Right lobe of liver (tissue), 6 donors: Measurements from ENCODE around the gene MXRA7. TPM values are rescaled to one million over a fixed set of nuclear protein-coding genes. Genes with fewer than 3 reads are reported as not detected.

Experiments
- ATAC-seq, 4 donors: fragments of 200-7000 bp; cut with Tn5 transposase; one replicate each; pipeline ENCODE4 v1.9.1; 2020; ENCODE audit warnings: mild to moderate bottlenecking in 4 of 4, moderate library complexity in 4 of 4
- DNase-seq, 3 donors: peaks; one replicate each; pipeline ENCODE4 v3.0.0-alpha.2; 2020
- H3K27ac ChIP-seq, 3 donors: fragments of 200-600 bp; one replicate each; pipeline ENCODE4 v1.8.0; 2022
- H3K27me3 ChIP-seq, 2 donors: fragments of 200-600 bp; one replicate each; pipeline ENCODE4 v1.8.0; 2022
- H3K36me3 ChIP-seq, 4 donors: fragments of 200-600 bp; sonication (generic) in 1 of 4; one replicate each; pipeline versions ENCODE4 v1.5.1 to v1.8.0; 2017 to 2022; ENCODE audit warnings: control low read depth in 1 of 4
- H3K4me1 ChIP-seq, 4 donors: fragments of 200-600 bp; sonication (generic) in 1 of 4; one replicate each; pipeline versions ENCODE4 v1.5.1 to v1.8.0; 2017 to 2022; ENCODE audit warnings: control low read depth in 1 of 4
- H3K4me3 ChIP-seq, 3 donors: fragments of 200-600 bp; one replicate each; pipeline ENCODE4 v1.8.0; 2022
- H3K9me3 ChIP-seq, 4 donors: fragments of 200-600 bp; sonication (generic) in 1 of 4; one replicate each; pipeline versions ENCODE4 v1.5.1 to v1.8.0; 2017 to 2022; ENCODE audit warnings: control low read depth in 1 of 4
- CTCF ChIP-seq, 4 donors: fragments of 200-600 bp in 3 of 4; fragments of 450-650 bp in 1 of 4; IDR thresholded peaks; one replicate each; pipeline versions ENCODE4 v1.5.1 to v1.8.0; 2016 to 2022; ENCODE audit warnings: antibody characterized with exemption in 4 of 4, mild to moderate bottlenecking in 2 of 4
- POLR2A ChIP-seq: fragments of 450-650 bp; IDR thresholded peaks from one replicate; pipeline ENCODE4 v1.6.1; 2017; ENCODE audit warnings: antibody characterized with exemption, mild to moderate bottlenecking
- WGBS: methylation state at CpG from one replicate; pipeline ENCODE4 v1.1.6; 2018; ENCODE audit warnings: low coverage, low lambda C conversion rate; ENCODE audit not compliant: insufficient coverage; ENCODE audit errors: missing lambda C conversion rate; 5-methylcytosine and 5-hydroxymethylcytosine counted together
- intact Hi-C, 2 donors: fragments of 100-400 bp; cut with DNase I; formaldehyde crosslinking; loops; one replicate each; pipeline versions ENCODE4 v1.11.2 to v1.14.1; 2022
- long read RNA-seq: library from polyadenylated mRNA; unstranded; transcript quantifications from one replicate; pipeline ENCODE4 v2.0.0, GENCODE V29; 2019
- total RNA-seq, 6 experiments: library from RNA; depleted of rRNA in 2 of 6; stranded (reverse); fragments of >200 nt in 2 of 6; fragmentation: NEBNext Ultra II Directional in 3 of 6; extraction: Animal tissue kit (Norgen Biotek cat#: 25700) in 3 of 6; gene quantifications; one replicate each; pipeline versions ENCODE4 v1.1.0 to v1.2.4, GENCODE V29; 2016 to 2023
- donor health status: DM: no; HTN: yes; CAD: no.
- donor health status: DM: no; HTN: no; CAD: no.
- donor health status: DM: no; HTN: no; CAD: no.
- donor health status: DM: no; HTN: yes; CAD: no.
- donor health status: DM: no; HTN: yes; CAD: no.

MXRA7 gene
- total RNA-seq, result 10 to 100 TPM in 5 of 6 experiments, 1 to 10 TPM in 1; 7.7 to 25.4 (median 15.3) TPM
- long read RNA-seq, result 0 reads

- no peak for TF ChIP-seq CTCF (IDR thresholded peaks at IDR 0.05)
- H3K4me3 ChIP-seq, result peak within 1 kb of the TSS; percentile 48 to 67 (median 58)
- no peaks in the 10 kb centered on the region for H3K27me3 ChIP-seq
- DNase-seq (peak; percentile 65 to 78 (median 76)), ATAC-seq (peak; percentile 74 to 85 (median 82))
- 20% methylated on average over 10 of the region's 56 CpGs for WGBS
- intact Hi-C loops, result no loop called here
- H3K4me1 ChIP-seq, result peaks cover 0 to 4% (median 0%) of the 10 kb centered on the region in 4 donors
- H3K36me3 ChIP-seq, result peaks cover 0 to 27% (median 6%) of the 10 kb centered on the region in 4 donors
- H3K9me3 ChIP-seq, result no peaks in the 10 kb centered on the region
- peak within 1 kb of the TSS; percentile 50 to 73 (median 72) for H3K27ac ChIP-seq
These were observed at the start of gene MXRA7 for GRCh38 chr17:76710863-76711611. TSS of gene MXRA7 (minus strand) at chr17:76710965. CDS start at chr17:76710946, 19 bp downstream.

- WGBS, result 96% methylated on average over 3 of the region's 3 CpGs
- no peak overlapping the region for H3K4me3 ChIP-seq
- no peaks in the 10 kb centered on the region for H3K9me3 ChIP-seq
- intact Hi-C loops, result no loop called here
- no peak overlapping the region for H3K27ac ChIP-seq
- H3K4me1 ChIP-seq, result no peaks in the 10 kb centered on the region
- peaks cover 0 to 11% (median 5%) of the 10 kb centered on the region in 4 donors for H3K36me3 ChIP-seq
- ATAC-seq, result no peak
- H3K27me3 ChIP-seq, result no peaks in the 10 kb centered on the region
- no peak for DNase-seq
- TF ChIP-seq POLR2A (no peak), CTCF (IDR thresholded peaks at IDR 0.05) (no peak)
These were observed 47.8 kb upstream of the MXRA7 start for GRCh38 chr17:76758570-76758969.

- WGBS, result 94% methylated on average over 5 of the region's 5 CpGs
- H3K27me3 ChIP-seq, result no peaks in the 10 kb centered on the region
- ATAC-seq (no peak), DNase-seq (no peak)
- intact Hi-C loops, result no loop called here
- no peaks in the 10 kb centered on the region for H3K4me1 ChIP-seq
- no peaks in the 10 kb centered on the region for H3K9me3 ChIP-seq
- H3K4me3 ChIP-seq, result no peak overlapping the region
- H3K27ac ChIP-seq, result no peak overlapping the region
- H3K36me3 ChIP-seq, result peaks cover 0 to 11% (median 5%) of the 10 kb centered on the region in 4 donors
- no peak for TF ChIP-seq POLR2A
- no peak for TF ChIP-seq CTCF (IDR thresholded peaks at IDR 0.05)
These were observed 46.5 kb upstream of the MXRA7 start for GRCh38 chr17:76757256-76757655.

GRCh38 chr17:76755285-76755684, 44.5 kb upstream of the MXRA7 start:
- intact Hi-C loops, result no loop called here
- Histone ChIP-seq H3K27me3 (no peaks in the 10 kb centered on the region), H3K9me3 (no peaks in the 10 kb centered on the region), H3K27ac (no peak overlapping the region), H3K36me3 (peaks cover 0 to 11% (median 5%) of the 10 kb centered on the region in 4 donors), H3K4me1 (no peaks in the 10 kb centered on the region), H3K4me3 (no peak overlapping the region)
- ATAC-seq, result no peak
- TF ChIP-seq CTCF (IDR thresholded peaks at IDR 0.05) (no peak), POLR2A (no peak)
- DNase-seq, result no peak
- WGBS, result 93% methylated on average over 2 of the region's 2 CpGs
